Upper lobe of left lung (tissue), 6 donors: ENCODE results near the gene UBD. TPM values are rescaled to one million over a fixed set of nuclear protein-coding genes. Genes with fewer than 3 reads are reported as not detected.

Source experiments
- ATAC-seq, 2 donors: fragments of 200-7000 bp; cut with Tn5 transposase; one replicate each; pipeline ENCODE4 v1.9.1; 2022; ENCODE audit warnings: mild to moderate bottlenecking in 2 of 2, moderate library complexity in 2 of 2; ENCODE audit not compliant: low FRiP score in 2 of 2
- DNase-seq, 2 donors: peaks; one replicate each; pipeline ENCODE4 v3.0.0-alpha.2; 2019 to 2020
- H3K27ac ChIP-seq, 4 donors: fragments of 200-600 bp; sonication (generic); one replicate each; pipeline ENCODE4 v1.5.1; 2016 to 2019
- H3K27me3 ChIP-seq, 4 donors: fragments of 200-600 bp; sonication (generic); one replicate each; pipeline ENCODE4 v1.5.1; 2017 to 2019
- H3K36me3 ChIP-seq, 4 donors: fragments of 200-600 bp; sonication (generic); one replicate each; pipeline ENCODE4 v1.5.1; 2016 to 2019
- H3K4me1 ChIP-seq, 4 donors: fragments of 200-600 bp; sonication (generic); one replicate each; pipeline ENCODE4 v1.5.1; 2018 to 2019
- H3K4me3 ChIP-seq, 4 donors: fragments of 200-600 bp; sonication (generic); one replicate each; pipeline ENCODE4 v1.5.1; 2017 to 2019; ENCODE audit warnings: mild to moderate bottlenecking in 2 of 4, moderate library complexity in 1 of 4
- H3K9me3 ChIP-seq, 4 donors: fragments of 200-600 bp; sonication (generic); one replicate each; pipeline ENCODE4 v1.5.1; 2018 to 2019
- CTCF ChIP-seq, 6 experiments: fragments of 450-650 bp in 4 of 6; fragments of 200-600 bp in 2 of 6; sonication (generic) in 2 of 6; IDR thresholded peaks; one replicate each; pipeline ENCODE4 v1.5.1; 2016 to 2019; ENCODE audit warnings: antibody characterized with exemption in 6 of 6
- EP300 ChIP-seq, 4 donors: sonication (generic); formaldehyde crosslinking; IDR thresholded peaks; one replicate each; pipeline ENCODE4 v1.5.1; 2017; ENCODE audit warnings: antibody characterized with exemption in 4 of 4, control low read depth in 2 of 4
- POLR2A ChIP-seq, 4 donors: fragments of 450-650 bp; IDR thresholded peaks; one replicate each; pipeline ENCODE4 v1.5.1; 2016 to 2017; ENCODE audit warnings: antibody characterized with exemption in 4 of 4, mild to moderate bottlenecking in 2 of 4
- POLR2AphosphoS5 ChIP-seq, 2 donors: sonication (generic); formaldehyde crosslinking; IDR thresholded peaks; one replicate each; pipeline ENCODE4 v1.5.1; 2017; ENCODE audit warnings: antibody characterized with exemption in 2 of 2
- WGBS, 2 donors: methylation state at CpG; one replicate each; pipeline ENCODE4 v1.1.5; 2017 to 2018; 5-methylcytosine and 5-hydroxymethylcytosine counted together
- total RNA-seq, 6 donors: library from RNA; depleted of rRNA in 4 of 6; stranded (reverse); fragments of >200 nt in 4 of 6; gene quantifications; one replicate each; pipeline versions ENCODE4 v1.1.0 to v1.2.1, GENCODE V29; 2016 to 2021
- donor health status: DM: no; HTN: no; CAD: no; lungs with moderate emphysema.
- donor health status: DM: no; HTN: yes; CAD: no; lungs with severe emphysema.

The UBD gene
- total RNA-seq, 6 donors from 2014 or later, result 0.76 to 3.6 (median 1.6) TPM; not detected in 2

- Histone ChIP-seq H3K9me3 (no peaks in the 10 kb centered on the region), H3K4me3 (no peak overlapping the region)
Measured at GRCh38 chr6:29576056-29576455, 16.5 kb upstream of the UBD start.

DNA sequence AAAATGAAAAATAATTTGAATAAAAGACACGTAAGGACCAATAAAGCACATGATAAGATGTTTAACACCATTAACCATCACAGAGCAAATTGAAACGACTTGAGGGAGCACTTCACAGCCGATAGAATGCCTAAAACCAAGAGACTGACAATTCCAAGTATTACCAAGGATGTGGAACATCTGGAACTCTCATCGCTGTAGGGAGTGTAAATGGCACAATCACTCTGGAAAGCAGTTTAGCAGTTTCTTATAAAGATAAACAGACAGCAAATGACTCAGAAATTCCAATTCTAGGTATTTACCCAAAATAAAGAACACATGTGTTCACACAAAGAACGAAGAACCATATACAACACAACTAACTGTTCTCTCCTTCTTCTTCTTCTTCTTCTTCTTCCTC, 8.5 kb upstream of the UBD start:
- TF ChIP-seq EP300 (IDR thresholded peaks at IDR 0.05) (no peak), POLR2AphosphoS5 (IDR thresholded peaks at IDR 0.05) (no peak), CTCF (IDR thresholded peaks at IDR 0.05) (no peak), POLR2A (IDR thresholded peaks at IDR 0.05) (no peak)
- Histone ChIP-seq H3K36me3 (no peaks in the 10 kb centered on the region), H3K4me3 (no peak overlapping the region), H3K27ac (no peak overlapping the region), H3K9me3 (no peaks in the 10 kb centered on the region), H3K4me1 (no peaks in the 10 kb centered on the region), H3K27me3 (no peaks in the 10 kb centered on the region)
- WGBS, 2 donors, result 60 to 62% methylated on average over 5 of the region's 5 CpGs
- ATAC-seq (no peak), DNase-seq (no peak)

More at GRCh38 chr6:29576056-29576455, 16.5 kb upstream of the UBD start:
- Histone ChIP-seq H3K4me1 (no peaks in the 10 kb centered on the region), H3K27me3 (no peaks in the 10 kb centered on the region), H3K27ac (no peak overlapping the region), H3K36me3 (no peaks in the 10 kb centered on the region)
- no peak for DNase-seq
- no peak for ATAC-seq
- no peak for TF ChIP-seq POLR2AphosphoS5 (IDR thresholded peaks at IDR 0.05)
- TF ChIP-seq EP300 (IDR thresholded peaks at IDR 0.05), result no peak
- TF ChIP-seq POLR2A (IDR thresholded peaks at IDR 0.05), result no peak
- TF ChIP-seq CTCF (IDR thresholded peaks at IDR 0.05), result no peak

DNA sequence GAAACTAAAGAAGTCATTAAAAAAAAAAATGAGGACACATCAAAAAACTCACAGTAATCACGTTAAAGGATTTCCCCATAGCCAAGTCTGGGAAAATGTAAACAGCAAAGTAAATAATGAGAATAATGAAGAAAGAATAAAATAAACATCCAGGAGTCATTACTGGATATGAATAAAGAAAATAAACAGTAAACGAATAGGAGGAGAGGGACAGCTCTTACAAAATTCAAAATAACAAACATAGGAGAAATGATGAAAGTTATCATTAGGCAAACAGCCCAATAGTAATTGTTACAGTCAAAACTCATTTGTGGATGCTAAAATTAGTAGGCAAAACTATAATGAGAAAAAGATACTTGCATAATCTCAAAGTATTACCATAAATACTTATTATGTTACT, 8.0 kb upstream of the UBD start:
- no peak for DNase-seq

DNA sequence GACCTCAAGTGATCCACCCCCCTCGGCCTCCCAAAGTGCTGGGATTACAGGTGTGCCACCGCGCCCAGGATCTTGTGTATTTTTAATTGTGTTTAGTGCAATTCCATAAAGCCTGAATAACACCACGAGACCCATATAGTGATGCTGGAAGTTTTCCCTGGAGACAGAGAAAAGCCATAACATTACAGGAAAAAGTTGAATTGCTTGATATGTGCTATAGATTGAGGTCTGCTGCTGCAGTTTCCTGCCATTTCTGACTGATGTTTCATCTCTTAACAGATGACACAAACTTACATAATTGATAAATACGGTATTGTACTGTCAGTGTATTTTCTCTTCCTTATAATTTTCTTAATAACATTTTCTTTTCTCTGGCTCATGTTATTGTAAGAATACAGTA, 7.3 kb upstream of the UBD start:
- TF ChIP-seq POLR2AphosphoS5 (IDR thresholded peaks at IDR 0.05) (no peak), POLR2A (IDR thresholded peaks at IDR 0.05) (no peak), EP300 (IDR thresholded peaks at IDR 0.05) (no peak), CTCF (IDR thresholded peaks at IDR 0.05) (no peak)
- no peak overlapping the region for H3K27ac ChIP-seq
- WGBS, 2 donors, result 79 to 88% methylated on average over 5 of the region's 5 CpGs
- no peaks in the 10 kb centered on the region for H3K27me3 ChIP-seq
- H3K4me3 ChIP-seq, result no peak overlapping the region
- no peaks in the 10 kb centered on the region for H3K36me3 ChIP-seq
- H3K9me3 ChIP-seq, result no peaks in the 10 kb centered on the region
- ATAC-seq, result no peak
- H3K4me1 ChIP-seq, result no peaks in the 10 kb centered on the region
- no peak for DNase-seq

More for the DNA sequence above, 8.0 kb upstream of the UBD start:
- no peak for TF ChIP-seq CTCF (IDR thresholded peaks at IDR 0.05)
- no peak for TF ChIP-seq EP300 (IDR thresholded peaks at IDR 0.05)
- no peak for TF ChIP-seq POLR2A (IDR thresholded peaks at IDR 0.05)
- TF ChIP-seq POLR2AphosphoS5 (IDR thresholded peaks at IDR 0.05), result no peak
- H3K36me3 ChIP-seq, result no peaks in the 10 kb centered on the region
- no peaks in the 10 kb centered on the region for H3K4me1 ChIP-seq
- 27 to 39% methylated on average over 2 of the region's 2 CpGs for WGBS, 2 donors
- H3K27me3 ChIP-seq, result no peaks in the 10 kb centered on the region
- H3K9me3 ChIP-seq, result no peaks in the 10 kb centered on the region
- no peak overlapping the region for H3K4me3 ChIP-seq
- ATAC-seq, result no peak
- no peak overlapping the region for H3K27ac ChIP-seq

DNA sequence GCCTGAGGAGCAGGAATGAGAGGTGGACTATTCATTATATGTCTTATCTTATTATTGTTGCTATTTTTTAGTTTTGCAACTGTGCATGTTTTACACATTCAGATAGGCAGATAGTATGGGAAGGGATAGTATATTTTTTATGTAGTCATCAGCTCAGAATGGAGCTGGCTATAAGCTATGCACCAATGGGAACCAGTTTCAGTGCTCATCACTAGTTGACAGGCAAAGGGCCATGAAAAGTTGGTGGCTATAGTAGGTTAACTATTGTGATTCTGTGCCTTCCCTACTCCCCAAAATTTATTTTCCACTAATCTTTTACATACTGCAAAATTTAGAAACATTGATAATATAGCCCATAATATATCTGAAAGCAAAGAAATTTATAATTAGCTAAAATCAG, 5.3 kb upstream of the UBD start:
- Histone ChIP-seq H3K4me1 (no peaks in the 10 kb centered on the region), H3K4me3 (no peak overlapping the region), H3K36me3 (no peaks in the 10 kb centered on the region), H3K27ac (no peak overlapping the region), H3K9me3 (no peaks in the 10 kb centered on the region), H3K27me3 (no peaks in the 10 kb centered on the region)
- DNase-seq (no peak), ATAC-seq (no peak)
- no peak for TF ChIP-seq POLR2AphosphoS5 (IDR thresholded peaks at IDR 0.05)
- no peak for TF ChIP-seq POLR2A (IDR thresholded peaks at IDR 0.05)
- no peak for TF ChIP-seq EP300 (IDR thresholded peaks at IDR 0.05)
- TF ChIP-seq CTCF (IDR thresholded peaks at IDR 0.05), result no peak
